Stimulated activated CD4-positive, alpha-beta T cell treated with anti-CD3 and anti-CD28 coated beads, Interleukin-4, amount 100 ng/mL, for 4 hours (primary cell): ENCODE results near the gene ZFYVE21.

Experiments
- DNase-seq, 2 experiments: peaks; one replicate each; pipeline ENCODE4 v3.0.0-alpha.2; 2020

Gene ZFYVE21

DNA sequence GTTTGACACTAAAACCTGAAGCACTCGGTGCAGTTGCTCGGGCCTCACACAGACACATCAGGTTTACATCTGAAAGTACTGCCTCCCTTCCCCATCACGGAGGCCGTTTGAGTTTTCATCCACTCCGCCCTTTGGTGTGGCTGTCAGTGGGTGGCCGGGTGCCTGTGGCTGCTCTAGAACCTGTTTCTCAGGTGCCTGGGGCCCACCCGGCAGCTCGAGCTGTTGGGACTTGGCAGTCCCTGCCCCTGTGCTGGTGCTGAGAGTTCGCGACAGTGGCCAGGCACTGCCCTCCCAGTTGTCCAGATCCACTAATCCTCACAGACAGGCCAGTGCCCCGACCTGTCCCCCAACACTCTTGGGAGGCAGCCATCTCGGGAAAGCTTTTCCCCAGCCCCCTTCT is 22.7 kb upstream of the ZFYVE21 start:
- no peak for DNase-seq

DNA sequence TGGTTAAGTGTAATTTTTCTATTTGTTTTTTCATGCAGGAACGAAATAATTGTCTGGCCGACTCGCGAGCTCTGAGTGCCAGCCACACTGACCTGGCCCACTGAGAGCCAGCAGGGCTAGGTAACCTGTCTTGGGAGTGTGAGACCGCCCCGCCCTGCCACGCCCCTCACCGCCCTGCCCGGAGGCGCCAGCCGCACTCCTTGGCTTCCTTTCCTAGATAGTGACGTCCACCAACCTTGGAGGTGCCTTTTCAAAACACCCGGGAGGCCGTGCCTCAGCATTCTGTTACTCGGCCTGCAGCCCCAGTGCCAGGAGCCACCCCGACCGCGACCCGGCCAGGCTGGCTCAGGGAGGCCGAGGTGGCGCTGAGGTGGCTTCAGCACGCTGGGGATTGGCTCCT is 22.1 kb upstream of the ZFYVE21 start:
- no peak for DNase-seq

DNA sequence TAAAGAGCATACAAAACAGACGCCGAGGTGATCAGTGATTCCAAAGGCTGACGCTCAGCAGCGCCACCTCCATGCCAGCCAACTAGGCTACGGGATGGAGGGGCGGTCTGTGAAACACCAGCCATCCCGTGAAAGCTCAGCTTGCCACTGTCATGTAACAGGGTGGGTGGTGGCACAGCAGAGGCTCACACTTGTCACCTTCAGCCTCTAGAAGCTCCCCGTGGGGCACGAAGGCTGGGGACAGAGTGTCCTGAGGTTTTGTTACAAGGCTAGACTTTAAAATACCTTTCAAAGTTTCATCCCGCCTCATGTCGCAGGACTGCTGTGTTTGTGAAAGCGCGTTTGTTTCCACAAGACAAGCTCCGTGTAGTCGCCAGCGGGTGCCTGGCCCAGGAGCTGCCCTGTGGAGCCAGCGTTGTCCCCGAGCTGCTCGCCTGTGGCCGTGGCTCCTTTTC is 21.0 kb upstream of the ZFYVE21 start:
- no peak for DNase-seq

DNA sequence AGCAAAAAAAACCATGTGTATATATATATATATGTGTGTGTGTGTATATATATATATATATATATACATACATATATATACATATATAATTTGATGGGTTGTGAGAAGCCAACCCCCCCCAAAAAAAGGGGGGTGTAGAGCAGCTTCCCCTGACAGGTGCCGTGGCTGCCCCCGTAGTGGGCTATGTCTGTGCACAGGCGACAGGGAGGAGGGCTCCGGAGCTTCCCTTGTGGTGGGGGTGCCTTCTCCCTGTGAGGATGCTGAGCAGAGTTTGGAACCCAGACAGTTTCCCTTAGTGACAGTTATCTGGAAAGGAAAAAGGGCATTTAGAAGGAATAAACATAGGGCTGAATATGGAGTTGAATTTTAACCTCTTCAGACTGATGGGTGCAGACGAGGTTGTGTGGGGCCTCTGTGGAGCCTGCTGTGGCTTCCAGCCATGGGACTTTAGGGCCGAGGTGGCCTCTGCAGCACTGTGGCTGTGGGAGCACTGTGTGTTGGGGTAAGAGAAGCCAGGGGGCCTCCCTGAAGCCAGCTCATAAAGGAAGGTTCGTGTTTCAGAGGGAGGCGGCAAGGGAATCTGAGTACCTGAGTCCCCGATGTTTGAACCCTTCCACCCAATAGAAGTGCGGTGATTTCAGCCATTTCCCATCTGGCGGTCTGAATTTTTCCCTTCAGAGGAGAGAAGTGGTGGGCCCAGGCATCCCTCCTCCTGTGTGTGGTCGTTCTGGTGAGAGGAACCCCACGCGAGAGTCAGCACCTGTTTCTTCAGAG is 20.1 kb upstream of the ZFYVE21 start:
- no peak for DNase-seq

DNA sequence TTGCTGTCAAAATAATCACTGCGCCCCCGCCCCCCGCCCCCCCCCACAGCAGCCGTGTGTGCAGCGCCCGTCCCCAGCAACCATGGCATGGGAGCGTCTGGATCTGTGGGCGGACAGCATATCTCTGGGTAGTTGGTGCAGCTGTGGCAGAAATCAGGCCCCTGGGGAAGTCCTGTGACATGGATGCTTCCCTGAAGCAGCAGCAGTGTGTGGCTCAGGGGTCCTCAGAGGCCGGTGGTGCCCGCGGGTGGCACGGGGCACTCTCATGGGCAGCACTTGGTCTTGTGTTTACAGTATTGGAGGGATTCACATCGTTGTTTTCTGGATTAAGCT is 19.6 kb upstream of the ZFYVE21 start:
- DNase-seq, result no peak

DNA sequence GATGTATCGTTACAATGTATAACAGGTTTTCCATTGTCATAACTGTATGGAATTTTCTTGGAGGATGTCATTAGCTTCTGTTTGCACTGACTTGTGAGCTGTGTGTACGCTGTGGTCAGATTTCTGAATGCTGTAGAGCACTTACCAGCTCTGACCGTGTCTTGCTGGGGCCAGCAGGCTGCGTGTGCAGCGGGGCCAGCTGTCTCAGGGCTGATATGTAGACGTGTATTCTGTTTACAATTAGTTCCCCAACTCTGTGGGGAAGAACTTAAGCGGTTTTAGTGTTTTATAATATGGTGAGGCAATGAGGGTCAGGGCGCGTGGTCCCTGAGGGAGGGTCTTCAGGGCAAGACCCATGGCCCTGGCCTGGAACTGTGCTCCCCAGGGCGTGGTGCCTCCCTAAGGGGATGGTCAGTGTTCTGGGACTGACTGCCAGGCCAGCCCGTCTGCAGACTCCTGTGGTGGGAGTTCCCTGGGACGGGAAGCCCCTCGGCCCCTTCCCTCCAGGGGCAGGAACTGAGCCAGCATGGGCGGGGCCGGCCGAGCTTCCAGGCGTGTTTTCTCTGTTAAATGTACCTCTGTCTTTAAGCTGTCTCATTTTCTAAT is 19.0 kb upstream of the ZFYVE21 start:
- DNase-seq, result no peak

DNA sequence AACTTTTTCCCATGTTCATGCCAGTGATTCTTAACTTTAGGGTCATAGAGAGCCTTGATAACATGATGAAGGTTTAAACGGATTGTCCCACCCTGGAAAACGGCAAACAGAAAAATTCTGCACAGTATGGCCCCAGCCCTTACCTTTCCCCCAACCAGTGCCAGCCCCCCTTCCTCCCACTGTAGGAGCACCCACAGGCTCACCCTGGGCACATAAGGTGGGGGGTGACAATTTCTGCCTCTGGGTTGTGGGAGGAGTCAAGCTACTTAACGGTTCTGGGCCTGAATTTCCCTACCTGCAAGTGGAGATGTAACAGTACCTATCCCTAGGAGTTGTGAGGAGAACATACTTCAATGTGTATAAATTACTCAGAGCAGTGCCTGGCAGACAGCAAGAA is 18.4 kb upstream of the ZFYVE21 start:
- DNase-seq, result no peak

DNA sequence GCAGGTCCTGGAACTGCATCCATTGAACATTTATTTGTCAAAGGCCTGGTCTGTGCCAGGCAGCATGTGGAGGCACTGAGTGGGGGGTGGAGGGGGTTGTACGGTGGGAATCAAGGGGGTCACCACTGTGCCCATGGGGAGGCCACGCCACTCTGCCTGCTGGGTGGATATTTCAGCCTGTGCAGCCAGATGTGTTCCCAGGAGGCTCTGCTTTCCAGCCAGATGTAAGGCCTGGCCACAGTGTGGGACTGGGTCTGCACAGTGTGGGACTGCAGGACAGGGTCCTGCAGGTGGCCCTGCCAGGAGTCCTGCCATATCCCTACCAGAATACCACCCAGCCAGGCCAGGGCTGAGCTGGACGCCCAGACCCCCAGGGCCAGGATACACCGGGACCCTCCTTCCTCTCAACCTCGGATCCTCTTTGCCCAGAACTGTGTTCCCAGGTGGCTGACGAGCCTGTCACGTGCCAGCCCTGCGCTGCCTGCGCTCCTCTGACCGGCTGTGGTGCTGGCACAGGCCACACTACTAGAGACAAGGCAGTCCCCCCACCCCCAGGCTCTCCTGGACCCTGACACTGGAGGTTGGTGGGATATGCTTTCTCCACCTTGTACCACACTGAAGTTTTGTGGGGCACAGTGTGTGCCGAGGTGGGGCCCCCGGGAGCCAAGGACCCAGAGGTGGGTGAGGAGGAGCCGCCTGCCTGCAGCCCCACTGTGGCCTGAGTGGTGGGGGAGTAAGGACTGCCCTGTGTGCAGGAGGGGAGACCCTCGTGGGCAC is 17.8 kb upstream of the ZFYVE21 start:
- no peak for DNase-seq

DNA sequence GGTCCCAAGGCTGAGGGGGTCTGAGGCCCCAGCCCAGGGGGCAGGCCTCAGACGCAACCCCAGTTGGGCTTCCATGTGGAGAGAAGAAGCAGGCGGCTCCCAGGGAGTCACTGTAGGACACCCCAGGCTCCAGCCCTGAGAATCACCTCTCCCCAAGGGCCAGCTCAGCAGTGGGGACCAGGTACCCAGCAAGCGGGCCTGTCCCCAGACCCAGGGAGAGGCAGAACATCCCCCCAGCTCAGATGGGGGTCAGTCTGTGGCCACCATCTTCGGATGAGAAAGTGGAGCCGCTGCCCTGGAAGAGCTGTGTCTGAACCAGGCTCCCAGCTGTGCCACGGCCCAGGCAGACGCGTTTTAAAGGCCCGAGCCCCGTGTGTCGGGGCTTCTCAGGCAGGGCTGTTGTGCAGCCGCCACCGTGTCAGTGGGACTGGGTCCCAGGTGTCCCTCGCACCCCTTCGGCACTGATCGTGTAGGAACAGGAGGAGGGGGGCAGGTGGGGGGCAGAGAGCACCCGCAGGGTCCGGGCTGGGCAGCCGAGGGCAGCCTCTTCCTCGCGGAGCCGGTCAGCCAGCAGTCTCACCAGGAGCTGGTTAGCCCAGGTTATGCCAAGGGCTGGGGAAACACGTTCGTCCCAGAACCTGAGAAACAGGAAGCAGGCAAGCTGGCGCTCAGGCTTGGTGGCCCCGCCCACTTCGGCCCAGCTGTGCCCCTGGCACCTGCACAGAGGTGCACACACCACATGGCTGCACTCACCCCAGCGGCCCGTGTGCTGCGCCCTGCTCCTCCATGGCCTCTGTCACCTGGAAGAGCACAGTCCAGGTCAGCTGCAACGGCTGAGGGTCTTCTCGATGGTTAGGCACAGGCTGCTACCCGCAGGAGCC is 17.0 kb upstream of the ZFYVE21 start:
- DNase-seq, result no peak

DNA sequence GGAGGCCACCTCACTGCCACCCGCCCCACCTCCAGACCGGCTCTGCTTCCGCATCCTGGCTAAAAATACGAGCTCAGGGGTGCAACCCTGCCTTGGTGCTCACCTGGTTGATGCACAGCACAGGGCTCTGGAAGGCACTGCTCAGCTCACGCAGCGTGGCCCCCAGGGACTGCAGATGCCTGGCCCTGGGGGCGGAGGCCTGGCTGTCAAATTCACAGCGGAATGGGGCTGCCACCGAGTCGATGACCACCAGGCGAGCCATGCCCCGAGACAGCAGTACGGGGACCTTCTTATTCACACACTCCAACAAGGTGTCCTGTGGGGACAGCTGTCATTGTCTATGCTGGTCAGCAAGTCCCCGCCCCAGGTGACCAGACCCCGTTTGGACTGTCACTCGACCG is 16.3 kb upstream of the ZFYVE21 start:
- no peak for DNase-seq

DNA sequence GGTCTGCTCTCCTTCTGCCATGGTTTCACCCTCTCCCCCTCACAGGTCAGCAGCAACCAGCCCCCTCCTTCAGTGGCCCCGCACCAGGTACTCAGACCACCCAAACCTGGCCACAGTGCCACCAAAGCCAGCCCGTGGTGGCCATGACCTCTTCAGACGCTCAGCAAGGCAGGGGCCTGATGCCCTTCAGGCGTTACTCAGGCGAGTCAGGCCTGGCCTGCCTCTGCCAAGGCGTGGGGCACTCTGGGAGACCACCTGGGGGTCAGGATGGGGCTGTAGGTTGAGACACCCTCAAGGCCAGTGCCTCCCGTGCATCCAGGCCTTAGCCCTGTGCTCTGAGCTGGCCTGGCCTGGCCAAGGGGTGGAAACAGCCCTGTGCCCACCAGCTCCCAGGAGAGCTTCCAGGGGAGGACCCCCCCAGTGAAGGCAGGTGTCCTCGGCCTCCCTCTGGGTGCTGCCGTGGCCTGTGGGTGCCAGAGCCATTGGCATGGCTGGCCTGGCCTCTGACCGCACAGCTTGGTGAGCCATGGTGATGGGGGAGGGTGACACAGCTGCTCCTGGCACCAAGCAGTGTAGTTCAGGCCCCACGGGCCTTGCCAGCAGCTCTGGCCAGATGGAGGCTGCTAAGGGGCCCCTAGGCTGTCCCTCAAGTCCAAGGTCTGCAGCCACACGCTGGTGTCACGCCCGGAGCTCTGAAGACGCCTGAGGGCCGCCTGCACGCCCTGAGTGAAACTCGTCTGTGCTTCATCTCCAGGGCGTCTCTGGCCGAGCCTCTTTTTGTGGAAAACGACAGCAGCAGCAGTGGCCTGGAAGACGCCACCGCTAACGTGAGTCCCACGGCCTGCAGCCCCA is 15.5 kb upstream of the ZFYVE21 start:
- no peak for DNase-seq

DNA sequence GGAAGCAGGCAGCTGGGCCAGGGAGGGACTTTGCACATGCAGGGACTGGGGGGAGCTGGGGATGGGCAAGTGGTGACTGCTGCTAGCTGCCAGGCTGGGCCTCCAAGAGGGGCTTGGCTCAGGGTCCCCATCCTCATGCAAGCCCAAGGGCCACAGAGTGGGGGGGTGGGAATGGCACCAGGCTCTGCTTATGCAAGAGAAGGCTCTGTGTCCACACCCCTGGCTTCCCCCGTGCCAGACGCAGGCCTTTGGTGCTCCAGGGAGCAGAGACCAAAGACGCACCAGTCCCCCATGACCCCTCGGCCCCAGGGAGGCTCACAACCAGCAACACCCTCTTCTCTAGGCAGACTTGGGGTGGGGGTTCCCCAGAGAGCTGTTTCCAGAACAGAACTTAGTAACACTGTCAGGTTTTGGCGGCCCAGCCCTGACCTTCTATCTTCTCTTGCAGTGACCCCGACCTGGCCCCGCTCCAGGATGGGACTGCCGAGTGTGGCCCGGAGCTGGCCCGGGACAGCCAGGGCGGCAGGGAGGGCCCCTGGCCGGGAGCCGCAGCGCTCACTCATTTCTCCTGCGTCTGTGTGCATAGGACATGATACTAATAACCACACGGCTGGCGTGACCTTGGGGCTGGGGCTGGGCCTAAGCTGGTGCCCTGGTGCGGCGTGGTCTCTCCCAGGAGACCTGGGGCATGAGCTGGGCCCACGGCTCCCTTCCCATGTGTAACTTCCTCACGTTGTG is 14.7 kb upstream of the ZFYVE21 start:
- DNase-seq, result no peak

DNA sequence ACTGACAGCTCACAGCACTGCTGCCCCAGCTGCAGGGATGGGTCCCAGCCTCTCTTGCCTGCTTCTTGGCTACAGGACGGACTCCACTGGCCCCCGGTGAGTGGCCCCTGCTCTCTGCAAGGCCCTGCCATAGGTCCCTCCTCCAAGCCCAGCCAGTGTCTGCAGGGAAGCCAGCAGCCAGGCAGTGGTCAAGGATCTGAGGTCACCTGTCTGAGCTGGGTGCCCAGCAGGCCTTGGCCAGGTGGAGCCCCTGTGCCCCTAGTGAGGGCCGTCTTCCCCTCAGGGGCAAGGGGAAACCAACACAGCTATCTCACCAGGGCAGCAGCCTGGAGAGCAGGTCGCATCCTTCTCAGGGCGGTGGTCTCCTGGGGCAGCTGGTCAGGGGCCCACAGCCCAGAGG is 13.5 kb upstream of the ZFYVE21 start:
- DNase-seq, result no peak

DNA sequence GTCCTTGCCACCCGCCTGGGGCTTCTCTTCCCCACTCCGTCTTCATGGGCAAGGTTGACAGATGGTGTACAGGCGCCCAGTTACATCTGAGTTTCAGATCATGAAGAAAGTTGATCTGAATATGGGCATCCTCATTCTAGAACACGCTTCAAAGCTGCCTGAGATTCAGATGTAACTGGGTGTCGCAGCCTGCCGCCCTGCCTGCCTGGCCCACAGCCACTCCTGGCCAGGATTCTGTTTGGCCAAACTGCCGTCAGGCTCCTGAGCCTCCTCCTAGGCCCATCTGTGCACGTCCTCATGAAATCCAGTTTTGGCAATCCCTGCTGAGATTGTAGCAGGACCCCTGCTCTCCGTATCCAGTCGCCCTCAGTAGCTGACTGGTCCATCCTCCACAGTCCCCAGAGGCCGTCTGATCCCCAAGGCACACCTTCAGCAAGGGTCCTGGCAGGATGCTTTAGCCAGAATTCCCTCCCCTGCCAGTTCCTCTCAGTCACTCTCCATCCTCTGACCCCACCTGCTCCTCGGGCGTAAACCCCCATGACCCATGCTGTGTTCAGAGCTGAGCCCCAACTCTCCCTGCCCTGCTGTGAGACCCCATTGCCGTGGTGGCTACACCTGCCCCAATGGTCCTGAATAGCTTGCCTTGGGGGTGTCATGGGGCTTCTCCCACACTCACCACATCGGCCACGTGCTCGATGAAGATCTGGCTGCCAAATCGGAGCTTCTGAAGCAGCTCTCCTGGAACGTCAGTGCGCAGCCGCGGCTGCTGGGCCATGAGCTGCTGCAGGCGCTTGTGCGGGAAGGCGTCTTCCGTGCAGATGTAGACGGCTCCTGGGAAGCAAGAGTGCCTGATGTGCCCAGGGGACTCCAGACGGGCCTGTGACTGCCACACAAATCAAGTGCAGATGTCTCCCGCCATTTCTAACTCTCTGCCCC is 12.8 kb upstream of the ZFYVE21 start:
- DNase-seq, result no peak

DNA sequence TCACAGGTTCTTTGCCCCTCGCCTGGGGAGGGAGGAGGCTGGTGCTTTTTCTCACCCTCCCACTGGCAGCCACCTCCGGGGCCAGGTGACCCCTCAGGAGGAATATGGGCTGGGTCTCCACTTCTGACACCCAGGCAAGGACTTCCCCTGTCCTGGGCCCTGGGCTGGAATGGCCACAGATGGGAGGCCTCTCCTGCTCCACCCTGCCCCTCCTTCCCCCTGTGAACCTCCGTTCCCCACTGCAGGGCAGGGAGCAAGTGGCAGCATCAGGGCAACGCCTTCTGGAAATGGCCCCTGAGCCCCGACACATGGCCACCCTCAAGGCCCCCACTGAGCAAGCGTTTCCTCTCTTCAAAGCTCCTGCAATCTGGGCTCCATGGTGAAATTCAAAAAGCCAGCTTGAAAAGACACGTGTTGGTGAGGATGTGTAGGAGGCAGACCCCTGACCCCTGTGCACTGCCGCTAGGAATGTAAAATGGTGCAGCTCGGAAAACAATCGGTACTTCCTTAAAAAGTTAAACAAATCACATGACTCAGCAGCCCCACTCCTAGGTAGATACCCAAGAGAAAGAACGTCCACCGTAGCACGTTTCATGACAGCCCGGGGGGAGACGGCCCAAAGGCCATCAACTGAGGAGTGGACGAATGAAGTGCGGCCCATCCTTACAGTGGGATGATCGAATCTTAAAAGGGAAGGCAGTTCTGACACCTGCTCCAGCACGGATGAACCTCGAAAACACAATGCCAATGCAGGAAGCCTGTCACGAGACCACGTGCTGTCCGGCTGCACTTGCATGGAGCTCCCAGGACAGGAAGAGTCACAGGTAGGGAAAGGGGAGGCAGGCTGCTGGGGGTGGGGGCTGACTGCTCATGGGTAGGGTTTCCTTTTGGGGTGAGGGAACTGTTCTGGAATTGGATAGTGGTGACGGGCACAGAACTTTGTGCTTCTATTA is 11.9 kb upstream of the ZFYVE21 start:
- DNase-seq, result no peak

DNA sequence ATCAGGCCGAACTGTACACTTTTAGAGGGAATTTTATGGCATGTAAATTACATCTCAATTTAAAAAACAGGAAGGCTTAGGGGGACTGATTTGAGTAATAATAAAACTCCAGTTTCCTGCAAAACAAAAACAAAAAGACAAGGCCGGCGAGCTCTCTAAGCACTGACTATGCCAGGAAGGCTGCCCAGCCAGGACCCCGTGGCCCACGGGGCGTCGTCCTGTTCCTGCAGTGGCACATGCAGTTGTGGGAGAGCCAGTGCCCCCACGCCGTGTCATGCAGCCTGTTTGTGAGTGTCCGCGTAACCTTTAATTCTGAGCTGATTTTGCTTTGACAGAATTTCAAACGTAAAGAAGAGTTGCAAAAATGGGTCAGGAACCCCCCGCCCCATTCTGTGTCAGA is 10.9 kb upstream of the ZFYVE21 start:
- no peak for DNase-seq

DNA sequence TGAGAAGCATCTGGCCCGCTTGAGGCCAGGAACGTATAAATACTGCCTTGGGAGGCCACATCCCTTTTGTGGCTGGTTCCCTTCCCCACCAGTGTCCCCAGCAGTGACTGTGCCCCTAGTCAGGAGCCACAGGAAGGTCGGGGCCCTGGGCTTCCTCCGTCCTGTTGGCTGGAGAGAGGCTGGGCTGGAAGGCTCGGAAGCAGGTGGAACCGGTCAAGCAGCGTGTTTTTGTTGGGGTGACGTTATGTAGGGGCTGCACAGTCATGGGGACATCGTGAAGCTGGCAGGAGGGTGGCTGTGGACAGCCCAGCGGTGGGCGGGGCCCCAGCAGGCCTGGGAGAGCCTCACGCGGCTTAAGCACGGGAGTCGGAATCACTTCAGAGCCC is 10.5 kb upstream of the ZFYVE21 start:
- DNase-seq, result no peak

DNA sequence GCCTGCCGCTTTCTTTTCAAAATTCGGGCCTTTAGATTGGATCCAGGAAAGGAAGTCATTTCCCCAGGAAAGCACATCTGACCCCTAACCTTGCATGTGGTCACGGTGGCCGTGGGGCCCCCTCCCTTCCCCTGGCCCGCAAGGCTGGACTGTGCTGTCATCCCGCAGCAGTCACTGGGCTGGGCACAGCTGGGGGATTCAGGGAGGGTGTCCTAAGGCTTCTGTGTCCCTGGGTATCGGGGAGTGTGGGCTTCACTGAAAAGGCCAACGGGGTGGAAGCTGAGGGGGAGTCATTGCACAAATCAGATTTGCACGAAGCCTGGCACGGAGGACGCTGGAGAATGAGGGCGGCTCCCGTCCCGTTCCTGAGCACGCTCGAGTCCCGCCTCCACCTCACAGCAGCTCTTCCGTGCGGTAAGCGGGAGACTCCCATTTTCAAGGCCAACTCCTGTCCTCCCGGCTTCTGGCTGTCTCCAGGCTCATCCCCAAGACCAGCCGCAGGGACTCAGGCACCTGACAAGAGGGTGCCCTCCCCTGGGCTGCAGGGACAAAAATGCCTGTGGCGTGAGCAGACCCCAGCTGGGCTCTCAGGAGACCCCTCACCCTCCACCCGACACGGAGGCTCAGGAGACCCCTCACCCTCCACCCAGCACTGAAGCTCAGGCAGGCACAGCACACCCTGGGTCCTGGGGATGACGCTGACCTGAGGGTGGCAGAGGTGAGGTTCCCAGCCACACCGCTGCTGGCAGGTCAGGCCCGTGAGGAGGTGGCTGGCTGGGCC is 9.9 kb upstream of the ZFYVE21 start:
- DNase-seq, result no peak
